NCI-H1694 treated with DMSO at 0.1 percent for 48 hours (cell line): ENCODE data around the gene ANO2.
"Not testable (repeated sequence)": the region's sequence is repeated elsewhere in the genome, so short reads cannot be mapped to it uniquely, and the experiment has no call there.

Experiments
- DNase-seq: peaks from one replicate; lab custom pipeline; 2025; lab: John Stamatoyannopoulos, UW

ANO2 gene

GRCh38 chr12:5887819-5888218 lies 57.2 kb downstream of the ANO2 start:
- DNase-seq: not testable (repeated sequence)

- no peak for DNase-seq
These were observed 60.2 kb downstream of the ANO2 start for GRCh38 chr12:5884866-5885265.

- no peak for DNase-seq
These were observed 60.8 kb downstream of the ANO2 start for GRCh38 chr12:5884285-5884684.

DNA sequence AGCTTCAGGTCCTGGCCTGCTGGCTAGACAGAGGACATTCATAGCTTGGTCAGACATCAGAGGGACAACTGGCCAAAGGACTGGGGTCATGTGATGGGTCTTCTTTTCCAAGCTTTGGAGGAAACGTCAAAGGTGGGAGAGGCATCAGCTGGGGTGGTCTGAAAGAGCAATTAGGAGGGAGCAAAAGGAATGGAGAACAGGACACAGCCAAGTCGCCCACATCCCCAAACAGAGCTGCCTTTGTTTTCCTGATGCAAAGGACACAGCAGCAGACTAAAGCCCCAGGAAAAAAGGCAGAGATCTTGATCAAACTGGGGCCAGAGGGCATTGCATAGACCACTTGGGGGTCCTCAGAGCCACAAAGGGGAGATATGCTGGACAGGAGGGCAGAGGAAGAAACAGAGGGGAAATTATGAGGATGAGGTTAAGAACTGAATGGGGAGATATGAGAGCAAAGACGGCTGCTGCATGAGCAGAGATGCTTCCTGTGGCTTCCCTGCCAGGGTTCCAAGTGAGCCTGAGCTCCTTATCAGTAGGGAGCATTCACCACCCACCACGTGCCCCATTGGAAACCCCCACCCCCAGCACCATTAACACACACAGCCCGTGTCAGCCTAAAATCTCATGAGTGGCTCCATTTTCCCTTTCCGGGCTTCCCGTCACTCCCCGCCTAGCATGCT lies 62.4 kb downstream of the ANO2 start:
- no peak for DNase-seq

- DNase-seq: no peak
These were observed 63.4 kb downstream of the ANO2 start for GRCh38 chr12:5881666-5882065.

- no peak for DNase-seq
These were observed 63.9 kb downstream of the ANO2 start for GRCh38 chr12:5881101-5881606.

GRCh38 chr12:5875851-5876250 lies 69.2 kb downstream of the ANO2 start:
- DNase-seq: no peak

DNA sequence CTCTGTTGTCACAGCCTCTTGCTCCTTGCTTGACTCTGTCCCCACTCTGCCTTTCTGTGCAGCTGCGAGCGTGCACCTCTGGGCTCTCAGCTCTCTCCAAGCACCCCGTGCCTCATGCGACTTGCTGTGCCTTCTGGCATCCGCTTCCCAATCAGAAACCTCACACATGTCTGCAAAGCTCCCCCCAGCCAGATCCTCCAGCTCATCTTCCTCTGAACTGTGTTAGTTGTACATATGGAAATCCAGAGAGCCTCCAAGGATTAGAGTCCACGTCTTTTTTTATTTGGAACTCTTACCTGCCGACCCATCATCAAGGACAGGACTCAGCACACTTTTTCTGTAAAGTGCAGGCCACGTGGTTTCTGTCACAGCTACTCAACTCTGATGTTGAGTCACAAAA lies 70.5 kb downstream of the ANO2 start:
- DNase-seq: no peak

DNA sequence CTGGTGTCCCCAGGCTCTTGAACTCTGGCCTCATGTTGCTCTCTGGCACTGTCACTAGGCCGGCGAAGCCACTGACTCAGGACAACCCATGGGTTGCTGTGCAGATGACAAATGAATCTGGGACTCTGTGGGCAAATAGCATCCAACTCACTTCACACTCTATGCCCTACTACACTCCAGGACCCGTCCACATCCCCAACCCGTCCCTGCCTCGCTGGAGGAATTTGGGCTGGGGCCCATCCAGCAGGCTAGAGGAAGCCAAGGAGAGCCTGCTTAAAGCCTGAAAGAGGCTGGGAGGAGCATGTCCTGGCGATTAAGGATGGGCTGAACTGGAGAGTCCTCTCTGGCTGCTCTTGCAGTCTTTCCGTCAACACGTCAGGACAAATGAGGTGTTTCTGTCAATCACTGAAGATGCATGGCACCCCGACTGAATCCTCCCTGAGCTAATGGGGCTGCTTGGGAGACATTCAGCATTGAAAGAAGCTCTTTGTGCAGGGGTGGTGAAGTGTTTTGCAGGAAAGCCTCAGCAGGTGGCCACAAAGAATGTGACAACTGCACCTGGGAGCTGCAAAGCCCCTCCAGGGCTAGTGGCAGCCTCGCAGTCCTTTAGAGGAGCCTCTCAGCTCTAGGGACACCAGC lies 71.7 kb downstream of the ANO2 start:
- DNase-seq: no peak

- DNase-seq: no peak
These were observed 72.3 kb downstream of the ANO2 start for GRCh38 chr12:5872745-5873144.

- DNase-seq: no peak
These were observed 73.3 kb downstream of the ANO2 start for GRCh38 chr12:5871741-5872140.

GRCh38 chr12:5870183-5870582 lies 74.9 kb downstream of the ANO2 start:
- DNase-seq: no peak

GRCh38 chr12:5868625-5869295 lies 76.3 kb downstream of the ANO2 start:
- DNase-seq: no peak

GRCh38 chr12:5865397-5865796 lies 79.7 kb downstream of the ANO2 start:
- no peak for DNase-seq

DNA sequence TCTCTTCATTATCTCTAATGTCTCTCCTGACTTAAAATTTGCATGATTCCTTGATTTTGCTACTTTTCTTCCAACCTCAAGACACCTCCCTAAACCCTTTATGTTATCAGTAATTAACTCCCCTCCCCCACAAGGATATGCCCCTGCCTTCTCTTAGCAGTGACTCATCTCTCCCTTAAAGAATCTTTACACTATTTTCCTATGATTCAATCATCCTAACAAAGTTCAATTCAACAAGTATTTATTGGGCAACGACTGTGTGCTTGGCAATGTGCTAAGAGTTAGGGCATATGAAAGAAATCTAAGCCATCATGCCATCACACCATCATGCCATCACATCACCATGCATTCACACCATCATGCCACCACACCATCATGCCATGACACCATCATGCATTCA lies 80.1 kb downstream of the ANO2 start:
- no peak for DNase-seq

DNA sequence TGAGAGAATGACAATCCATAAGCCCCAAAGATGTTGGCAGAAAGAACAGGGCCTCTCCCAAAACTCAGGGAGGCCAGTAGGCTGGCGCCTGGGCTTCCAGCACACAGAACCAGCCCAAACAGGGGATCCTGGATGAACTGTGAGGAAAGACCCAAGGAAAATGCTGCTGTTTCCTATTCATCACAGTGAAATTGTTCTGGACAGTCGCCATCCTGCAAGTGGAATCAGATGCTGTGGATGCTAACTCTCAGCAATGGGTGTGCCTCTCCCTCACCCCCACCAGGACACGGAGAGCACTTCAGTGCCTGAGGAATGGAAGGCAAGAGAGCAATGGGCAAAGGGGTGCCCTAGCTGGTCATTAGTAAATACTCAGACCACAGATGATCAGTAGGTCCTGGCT lies 80.8 kb downstream of the ANO2 start:
- DNase-seq: no peak

DNA sequence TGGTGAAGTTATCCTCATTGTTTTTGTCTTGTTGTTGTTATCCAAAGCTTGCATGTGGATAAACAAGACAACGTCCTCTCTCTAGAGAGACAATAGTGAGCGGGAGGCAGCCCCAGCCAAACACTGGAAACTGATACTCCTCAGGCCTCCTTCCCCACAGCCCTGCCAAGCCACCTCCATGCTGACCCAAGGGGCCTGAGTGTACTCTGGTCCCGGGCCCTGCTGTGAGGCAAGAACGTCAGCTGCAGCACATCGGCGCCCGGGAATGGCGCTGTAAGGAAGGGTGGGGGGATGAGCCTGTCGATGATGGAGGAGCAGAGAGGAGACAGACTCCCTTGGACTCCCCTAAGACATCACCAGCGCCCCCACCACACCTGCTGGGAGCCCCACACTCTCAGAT lies 83.6 kb downstream of the ANO2 start:
- no peak for DNase-seq

- DNase-seq: no peak
These were observed 88.4 kb downstream of the ANO2 start for GRCh38 chr12:5856692-5857091.

DNA sequence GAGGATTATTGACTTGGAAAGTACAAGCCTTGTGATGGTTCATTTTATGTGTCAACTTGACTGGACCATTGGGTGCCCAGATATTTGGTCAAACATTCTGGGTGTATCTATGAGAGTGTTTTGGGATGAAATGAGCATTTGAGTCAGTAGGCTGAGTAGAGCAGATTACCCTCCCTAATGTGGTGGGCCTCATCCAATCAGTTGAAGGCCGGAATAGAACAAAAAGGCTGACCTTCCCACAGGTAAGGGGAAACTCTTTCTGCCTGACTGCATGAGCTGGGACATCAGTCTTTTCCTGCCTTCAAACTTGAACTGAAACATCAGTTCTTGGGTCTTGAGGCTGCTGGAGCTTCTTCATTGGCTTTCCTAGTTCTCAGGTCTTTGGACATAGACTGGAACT lies 98.1 kb downstream of the ANO2 start:
- no peak for DNase-seq

DNA sequence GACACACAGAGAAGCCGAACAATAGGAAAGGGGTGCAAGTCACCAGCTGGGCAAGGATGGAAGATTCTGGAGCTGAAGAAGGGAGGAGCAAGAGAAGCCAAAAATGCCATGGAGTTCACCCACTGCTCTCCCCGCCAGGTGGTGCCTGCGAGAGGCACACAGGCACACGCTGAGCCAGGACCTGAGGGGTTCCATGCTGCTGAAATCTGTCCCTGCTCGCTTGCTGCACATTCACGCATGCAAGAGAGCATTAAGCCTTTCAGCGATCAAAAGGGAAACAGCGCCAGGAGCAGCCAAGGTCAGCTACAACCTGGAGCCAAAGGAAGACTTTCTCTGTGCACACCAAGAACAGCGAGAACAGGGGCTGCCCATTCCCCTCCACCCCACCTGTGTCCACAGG lies 104.1 kb downstream of the ANO2 start:
- no peak for DNase-seq

DNA sequence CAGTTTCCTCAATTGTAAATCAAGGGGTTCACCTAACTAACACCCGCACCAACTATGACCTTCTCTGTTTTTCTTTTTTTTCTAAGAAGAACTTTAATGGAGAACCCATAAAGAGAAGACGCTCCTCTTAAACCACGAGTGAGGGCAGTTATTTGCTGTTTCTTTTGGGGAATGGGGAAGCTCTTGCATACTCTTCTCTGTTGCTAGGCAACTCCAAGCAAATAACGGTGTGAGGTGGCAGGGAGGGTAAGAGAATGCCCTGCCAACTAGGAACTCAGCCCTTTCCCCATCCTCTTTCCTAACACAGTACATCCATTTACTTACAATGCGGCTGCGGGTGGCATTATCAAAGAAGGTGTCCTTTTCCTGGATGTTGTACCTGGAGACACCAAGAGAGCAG lies 114.9 kb downstream of the ANO2 start:
- DNase-seq: no peak

DNA sequence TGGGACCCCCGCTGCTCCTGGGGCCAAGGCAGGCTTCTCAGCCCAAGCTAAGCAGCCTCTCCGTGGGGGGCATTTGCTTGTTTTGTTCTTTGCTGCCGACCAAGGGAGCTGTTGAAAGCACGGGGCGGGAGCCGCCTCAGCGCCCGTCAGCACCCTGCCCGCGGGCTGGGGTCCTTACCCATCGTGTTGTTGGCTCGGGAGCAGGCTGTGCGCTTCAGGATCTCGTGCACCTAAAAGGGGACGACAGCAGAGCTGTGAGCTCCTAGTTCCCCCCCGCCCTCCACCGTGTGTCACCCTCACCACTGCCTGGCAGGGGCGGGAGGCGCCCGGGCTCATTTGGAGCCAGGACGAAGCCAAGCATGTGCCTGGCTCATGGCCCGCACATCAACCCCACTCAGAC lies 117.5 kb downstream of the ANO2 start:
- no peak for DNase-seq

- DNase-seq: not testable (repeated sequence)
These were observed 119.3 kb downstream of the ANO2 start for GRCh38 chr12:5825761-5826160.
